Mesendoderm (in vitro differentiated cells): ENCODE measurements around the gene JPH2.

Source experiments
- DNase-seq: peaks from one replicate; pipeline ENCODE4 v3.0.0; 2013
- H2AK5ac ChIP-seq: 2 replicates; pipeline ENCODE4 v1.6.1; 2013; ENCODE audit warnings: low read length, inconsistent platforms
- H2BK120ac ChIP-seq: 2 replicates; pipeline ENCODE4 v1.6.1; 2013; ENCODE audit warnings: low read depth, mild to moderate bottlenecking, low read length, moderate library complexity, mixed read lengths
- H2BK15ac ChIP-seq: replicated peaks from 2 replicates; pipeline ENCODE4 v1.6.1; 2013; ENCODE audit warnings: low read depth, mild to moderate bottlenecking, moderate library complexity
- H2BK5ac ChIP-seq: 2 replicates; pipeline ENCODE4 v1.6.1; 2013; ENCODE audit warnings: low read length, inconsistent platforms
- H3K18ac ChIP-seq: 2 replicates; pipeline ENCODE4 v1.6.1; 2013; ENCODE audit warnings: mild to moderate bottlenecking, low read length, mixed read lengths
- H3K23ac ChIP-seq: one replicate; pipeline ENCODE4 v1.6.1; 2013; ENCODE audit warnings: low read length
- H3K27ac ChIP-seq: 2 replicates; pipeline ENCODE4 v1.5.1; 2013; ENCODE audit warnings: low read depth, mild to moderate bottlenecking, inconsistent platforms, low read length, moderate library complexity
- H3K27me3 ChIP-seq: 2 replicates; pipeline ENCODE4 v1.6.1; 2013; ENCODE audit warnings: low read length, control low read depth, mild to moderate bottlenecking, inconsistent platforms; ENCODE audit not compliant: insufficient read depth, poor library complexity
- H3K36me3 ChIP-seq: 2 replicates; pipeline ENCODE4 v1.6.1; 2013; ENCODE audit warnings: low read length, inconsistent platforms; ENCODE audit not compliant: control insufficient read depth, insufficient read depth
- H3K4ac ChIP-seq: one replicate; pipeline ENCODE4 v1.6.1; 2013; ENCODE audit warnings: low read depth, mild to moderate bottlenecking, low read length, moderate library complexity
- H3K4me1 ChIP-seq: 2 replicates; pipeline ENCODE4 v1.6.1; 2013; ENCODE audit warnings: low read depth, low read length, inconsistent platforms; ENCODE audit not compliant: control insufficient read depth
- H3K4me2 ChIP-seq: 2 replicates; pipeline ENCODE4 v1.6.1; 2013; ENCODE audit warnings: low read length
- H3K4me3 ChIP-seq: 2 replicates; pipeline ENCODE4 v1.5.1; 2013; ENCODE audit warnings: mild to moderate bottlenecking, low read length
- H3K56ac ChIP-seq: one replicate; pipeline ENCODE4 v1.6.1; 2013; ENCODE audit warnings: low read length
- H3K79me1 ChIP-seq: 2 replicates; pipeline ENCODE4 v1.6.1; 2013; ENCODE audit warnings: low read length, inconsistent platforms
- H3K79me2 ChIP-seq: 2 replicates; pipeline ENCODE4 v1.6.1; 2013; ENCODE audit warnings: mild to moderate bottlenecking, low read length; ENCODE audit not compliant: control insufficient read depth, insufficient read depth
- H3K9ac ChIP-seq: 2 replicates; pipeline ENCODE4 v1.6.1; 2013; ENCODE audit warnings: low read length, inconsistent platforms
- H4K5ac ChIP-seq: one replicate; pipeline ENCODE4 v1.6.1; 2013; ENCODE audit warnings: low read length
- H4K8ac ChIP-seq: one replicate; pipeline ENCODE4 v1.6.1; 2013; ENCODE audit warnings: low read depth, mild to moderate bottlenecking, control low read depth, low read length, moderate library complexity
- WGBS: extraction: QIAGEN DNeasy Blood & Tissue Kit; methylation state at CpG from one replicate; pipeline ENCODE4 v1.1.7; 2013; ENCODE audit warnings: low lambda C conversion rate, missing lambda C conversion rate; ENCODE audit not compliant: insufficient coverage; ENCODE audit errors: extremely low coverage; 5-methylcytosine and 5-hydroxymethylcytosine counted together

The JPH2 gene

DNA sequence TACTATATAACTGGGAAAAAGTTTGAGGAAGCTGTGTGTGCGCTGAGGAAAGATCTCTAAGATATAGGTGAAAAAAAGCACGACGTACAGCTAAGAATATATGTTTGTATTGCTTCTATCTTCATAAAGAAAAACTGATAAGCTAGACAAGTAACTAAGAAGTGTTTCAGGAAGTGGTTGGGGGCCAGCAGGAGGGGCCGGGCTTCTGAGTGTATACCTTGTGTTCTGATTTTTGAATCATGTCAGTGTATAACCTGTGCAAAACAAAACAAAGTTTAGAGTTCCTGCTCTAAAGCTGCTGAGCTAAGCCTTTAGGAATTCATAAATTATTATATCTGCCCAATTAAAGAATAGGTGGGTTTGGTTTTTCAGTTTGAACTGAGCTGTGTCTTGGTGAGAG, 31.5 kb upstream of the JPH2 start:
- Histone ChIP-seq H2AK5ac (no peak overlapping the region), H3K18ac (no peak overlapping the region), H2BK15ac (no peak overlapping the region), H3K23ac (no peak overlapping the region), H3K79me1 (no peaks in the 10 kb centered on the region), H3K9ac (no peak overlapping the region), H4K8ac (no peak overlapping the region), H2BK120ac (no peak overlapping the region), H2BK5ac (no peak overlapping the region), H3K27me3 (no peaks in the 10 kb centered on the region), H3K4me1 (no peaks in the 10 kb centered on the region), H3K4ac (no peak overlapping the region), H3K79me2 (no peaks in the 10 kb centered on the region), H3K4me2 (no peak overlapping the region), H3K36me3 (no peaks in the 10 kb centered on the region), H3K27ac (no peak overlapping the region), H4K5ac (no peak overlapping the region), H3K56ac (no peak overlapping the region), H3K4me3 (no peak overlapping the region)
- DNase-seq, result no peak
- WGBS, result no CpG with 5 or more reads among the region's 4 CpGs

- no peak overlapping the region for H3K18ac ChIP-seq
- H3K4ac ChIP-seq, result no peak overlapping the region
- no peaks in the 10 kb centered on the region for H3K79me1 ChIP-seq
- DNase-seq, result peak; percentile 85
- H3K23ac ChIP-seq, result no peak overlapping the region
- H4K8ac ChIP-seq, result no peak overlapping the region
- no peak overlapping the region for H3K27ac ChIP-seq
- H3K4me3 ChIP-seq, result no peak overlapping the region
- H3K9ac ChIP-seq, result no peak overlapping the region
- H4K5ac ChIP-seq, result no peak overlapping the region
- no peak overlapping the region for H2BK120ac ChIP-seq
- no peaks in the 10 kb centered on the region for H3K4me1 ChIP-seq
- no peak overlapping the region for H2BK5ac ChIP-seq
- no CpG with 5 or more reads among the region's 11 CpGs for WGBS
- no peak overlapping the region for H3K4me2 ChIP-seq
- H3K56ac ChIP-seq, result no peak overlapping the region
- no peak overlapping the region for H2AK5ac ChIP-seq
- no peaks in the 10 kb centered on the region for H3K36me3 ChIP-seq
- H3K27me3 ChIP-seq, result no peaks in the 10 kb centered on the region
- no peak overlapping the region for H2BK15ac ChIP-seq
- H3K79me2 ChIP-seq, result no peaks in the 10 kb centered on the region
Measured at GRCh38 chr20:44217342-44218092, 30.5 kb upstream of the JPH2 start.

GRCh38 chr20:44215125-44215524, 28.1 kb upstream of the JPH2 start:
- no peak overlapping the region for H2BK15ac ChIP-seq
- WGBS, result no CpG with 5 or more reads among the region's 7 CpGs
- no peak overlapping the region for H3K9ac ChIP-seq

DNA sequence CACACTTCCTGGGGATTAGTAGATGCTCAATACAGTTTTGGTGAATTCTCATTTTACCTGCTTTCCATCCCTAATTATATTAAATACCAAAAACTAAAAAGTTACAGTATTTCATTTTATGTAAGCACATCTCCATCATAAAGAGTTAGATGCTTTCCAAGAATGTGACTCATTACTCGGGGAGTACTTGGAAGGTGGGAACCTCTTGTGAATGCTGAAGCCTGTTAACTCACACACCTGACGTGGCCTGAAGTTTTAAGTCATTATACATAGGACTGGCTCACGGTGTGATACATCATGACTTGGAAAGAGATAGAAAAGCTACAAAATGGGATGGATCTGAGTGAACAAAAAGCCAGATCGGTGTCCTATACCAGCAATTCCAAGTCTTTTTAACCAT, 25.8 kb upstream of the JPH2 start:
- no peak overlapping the region for H3K9ac ChIP-seq
- peaks cover 4% of the 10 kb centered on the region for H3K79me1 ChIP-seq
- H3K4me2 ChIP-seq, result no peak overlapping the region
- no peak overlapping the region for H2BK15ac ChIP-seq
- no peak overlapping the region for H3K4ac ChIP-seq
- DNase-seq, result no peak
- H3K56ac ChIP-seq, result no peak overlapping the region
- H3K4me1 ChIP-seq, result peaks cover 7% of the 10 kb centered on the region
- no peak overlapping the region for H3K4me3 ChIP-seq
- no peak overlapping the region for H4K8ac ChIP-seq
- H3K36me3 ChIP-seq, result no peaks in the 10 kb centered on the region
- no peak overlapping the region for H3K18ac ChIP-seq
- no peak overlapping the region for H3K27ac ChIP-seq
- no peak overlapping the region for H3K23ac ChIP-seq
- H4K5ac ChIP-seq, result no peak overlapping the region
- H2AK5ac ChIP-seq, result no peak overlapping the region
- H2BK120ac ChIP-seq, result no peak overlapping the region
- H2BK5ac ChIP-seq, result no peak overlapping the region
- H3K79me2 ChIP-seq, result peaks cover 23% of the 10 kb centered on the region
- no CpG with 5 or more reads among the region's 4 CpGs for WGBS
- H3K27me3 ChIP-seq, result no peaks in the 10 kb centered on the region

More at GRCh38 chr20:44215125-44215524, 28.1 kb upstream of the JPH2 start:
- Histone ChIP-seq H3K23ac (no peak overlapping the region), H2BK120ac (no peak overlapping the region), H3K4me2 (no peak overlapping the region), H2AK5ac (no peak overlapping the region), H4K8ac (no peak overlapping the region), H3K18ac (no peak overlapping the region), H3K36me3 (no peaks in the 10 kb centered on the region), H3K4me3 (no peak overlapping the region), H3K27me3 (no peaks in the 10 kb centered on the region), H2BK5ac (no peak overlapping the region), H3K27ac (no peak overlapping the region), H3K4ac (no peak overlapping the region), H4K5ac (no peak overlapping the region), H3K56ac (no peak overlapping the region), H3K79me1 (no peaks in the 10 kb centered on the region), H3K79me2 (peaks cover under 1% of the 10 kb centered on the region), H3K4me1 (no peaks in the 10 kb centered on the region)
- DNase-seq, result peak; percentile 79

DNA sequence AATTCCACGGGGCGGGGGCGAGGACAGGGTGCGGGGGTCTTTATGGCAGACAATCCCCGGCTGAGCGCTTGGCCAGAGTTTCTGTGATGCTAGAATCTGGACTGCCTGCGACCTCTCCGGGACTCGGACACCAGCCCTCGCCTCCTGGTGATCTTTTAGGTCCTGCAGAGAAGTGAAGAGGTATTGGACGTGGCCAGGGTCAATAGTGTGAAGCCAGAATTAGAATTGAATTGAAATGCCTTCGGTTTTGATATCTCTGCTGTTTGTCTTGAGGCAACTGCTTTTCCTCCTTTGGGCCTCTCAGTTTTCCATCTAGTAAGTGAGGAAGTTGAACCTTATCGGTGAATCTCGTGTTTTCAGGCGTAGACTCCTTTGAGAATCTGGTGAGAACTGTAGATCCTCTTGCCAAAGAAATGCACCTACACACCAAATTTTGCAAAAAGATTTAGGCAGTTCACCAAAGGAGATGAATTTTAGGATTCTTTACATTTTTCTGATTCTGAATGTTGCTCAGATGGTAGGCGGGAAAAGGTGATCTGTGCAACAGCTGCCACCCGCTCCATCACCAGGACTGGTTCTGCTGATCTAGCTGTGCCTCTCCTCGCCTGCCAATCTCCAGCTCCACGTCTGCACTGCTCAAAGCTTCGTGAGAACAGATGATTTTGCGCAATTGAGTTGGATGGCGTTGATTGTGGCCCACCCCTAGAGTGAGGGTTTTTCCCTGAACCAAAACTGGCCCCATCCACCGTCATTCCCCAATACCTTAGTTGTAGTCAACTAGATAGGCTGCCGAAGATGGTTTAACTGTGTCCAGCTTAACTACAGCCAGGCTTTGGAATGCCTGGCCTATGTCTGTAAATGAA, 24.4 kb upstream of the JPH2 start:
- Histone ChIP-seq H3K4ac (peak overlapping the region; percentile 65), H3K79me1 (peaks cover 6% of the 10 kb centered on the region), H2BK120ac (no peak overlapping the region), H3K4me2 (peak overlapping the region; percentile 62), H3K27ac (peak overlapping the region; percentile 76), H3K23ac (no peak overlapping the region), H2BK5ac (no peak overlapping the region), H3K56ac (peak overlapping the region; percentile 89), H3K18ac (peak overlapping the region; percentile 66), H4K8ac (no peak overlapping the region), H2AK5ac (no peak overlapping the region), H2BK15ac (no peak overlapping the region), H3K36me3 (no peaks in the 10 kb centered on the region), H3K4me1 (peaks cover 7% of the 10 kb centered on the region), H3K27me3 (no peaks in the 10 kb centered on the region), H3K9ac (peak overlapping the region; percentile 83), H3K79me2 (peaks cover 26% of the 10 kb centered on the region), H3K4me3 (peak overlapping the region; percentile 73), H4K5ac (no peak overlapping the region)
- DNase-seq, result no peak
- no CpG with 5 or more reads among the region's 24 CpGs for WGBS
